ENCODE data around the gene RERE.
A peak's percentile ranks its signal among the peaks of the same experiment; 100 is the strongest.

RERE gene

DNA sequence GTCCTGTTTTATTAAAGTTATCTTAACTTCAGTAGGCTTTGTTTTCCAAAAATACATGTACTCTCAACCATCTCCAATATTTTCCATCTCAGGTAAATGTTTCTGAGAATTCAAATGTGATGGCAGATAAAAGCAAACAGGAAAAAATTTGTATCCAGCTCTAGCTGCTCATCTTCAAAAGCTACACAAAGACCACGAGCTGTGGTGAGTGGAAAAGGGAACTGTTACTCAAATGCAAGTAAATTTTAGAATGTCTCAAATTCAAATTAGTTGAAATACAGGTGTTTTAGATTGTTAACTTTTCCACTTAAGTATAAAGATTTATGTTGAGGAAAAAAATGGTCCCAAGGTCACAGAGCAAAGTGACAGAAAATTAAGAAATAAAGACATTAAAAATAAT, 283.5 kb downstream of the RERE start:
- Histone ChIP-seq H3K79me2 (ENCODE audit: control insufficient read depth, low read length) (peaks cover 9% of the 10 kb centered on the region), H3K4me1 (ENCODE audit: control insufficient read depth, low read length) (peaks cover 83% of the 10 kb centered on the region), H4K20me1 (ENCODE audit: control insufficient read depth, insufficient read depth, low read depth, low read length) (no peaks in the 10 kb centered on the region), H3K9me2 (replicated peaks; ENCODE audit: control insufficient read depth, low read length) (no peaks in the 10 kb centered on the region), H3K27me3 (ENCODE audit: control insufficient read depth, low read length) (no peaks in the 10 kb centered on the region), H3K4me2 (ENCODE audit: low read length) (peak overlapping the region; percentile 86), H3K9me3 (ENCODE audit: control insufficient read depth, insufficient read depth, low read length) (no peaks in the 10 kb centered on the region), H3K4me3 (ENCODE audit: low read length) (peak overlapping the region; percentile 62), H3K27ac (ENCODE audit: low read depth, low read length) (peak overlapping the region; percentile 86), H3F3A (ENCODE audit: control insufficient read depth, insufficient read depth) (peaks cover 31% of the 10 kb centered on the region), H3K36me3 (ENCODE audit: control insufficient read depth, low read length) (peaks cover 3% of the 10 kb centered on the region; the same call in 1 of the 2 replicates)
- TF ChIP-seq EZH2phosphoT487 (IDR thresholded peaks at IDR 0.05; ENCODE audit: borderline replicate concordance, low read length) (no peak), CTCF (IDR thresholded peaks at IDR 0.05; ENCODE audit: low read depth, low read length, poor library complexity, severe bottlenecking) (no peak)

- H3K27me3 ChIP-seq (ENCODE audit: control insufficient read depth, low read length) = no peaks in the 10 kb centered on the region
- peaks cover 83% of the 10 kb centered on the region for H3K4me1 ChIP-seq (ENCODE audit: control insufficient read depth, low read length)
- H3F3A ChIP-seq (ENCODE audit: control insufficient read depth, insufficient read depth) = peaks cover 37% of the 10 kb centered on the region
- peak overlapping the region; percentile 62 for H3K4me3 ChIP-seq (ENCODE audit: low read length)
- no peaks in the 10 kb centered on the region for H3K9me3 ChIP-seq (ENCODE audit: control insufficient read depth, insufficient read depth, low read length)
- peak overlapping the region; percentile 86 for H3K4me2 ChIP-seq (ENCODE audit: low read length)
- TF ChIP-seq EZH2phosphoT487 (IDR thresholded peaks at IDR 0.05; ENCODE audit: borderline replicate concordance, low read length) = no peak
- no peak for TF ChIP-seq CTCF (IDR thresholded peaks at IDR 0.05; ENCODE audit: low read depth, low read length, poor library complexity, severe bottlenecking)
- H3K79me2 ChIP-seq (ENCODE audit: control insufficient read depth, low read length) = peaks cover 13% of the 10 kb centered on the region
- H3K9me2 ChIP-seq (replicated peaks; ENCODE audit: control insufficient read depth, low read length) = no peaks in the 10 kb centered on the region
- H3K27ac ChIP-seq (ENCODE audit: low read depth, low read length) = peak overlapping the region; percentile 86
- no peaks in the 10 kb centered on the region; the same call in 1 of the 2 replicates for H3K36me3 ChIP-seq (ENCODE audit: control insufficient read depth, low read length)
- H4K20me1 ChIP-seq (ENCODE audit: control insufficient read depth, insufficient read depth, low read depth, low read length) = no peaks in the 10 kb centered on the region
Observed at GRCh38 chr1:8533124-8533523, 284.3 kb downstream of the RERE start.

DNA sequence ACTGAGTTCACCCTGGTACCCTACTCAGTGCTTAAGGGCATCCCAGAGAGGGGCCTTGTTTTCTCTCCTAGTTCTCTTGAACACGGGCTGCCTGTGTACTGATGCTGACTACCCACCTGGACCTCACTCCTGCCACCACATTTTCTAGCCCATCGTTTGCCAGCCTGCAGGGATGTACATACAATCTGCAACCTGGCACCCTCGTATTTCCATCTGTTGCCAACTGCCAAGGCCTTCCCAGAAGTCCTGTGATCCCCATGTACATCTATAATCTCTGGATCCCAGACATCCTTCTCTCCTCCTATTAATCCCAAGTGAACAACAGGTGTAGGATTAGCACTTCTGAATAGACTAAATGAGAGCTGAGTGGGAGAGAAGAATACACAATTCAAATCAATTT, 287.5 kb downstream of the RERE start:
- Histone ChIP-seq H3K4me1 (ENCODE audit: control insufficient read depth, low read length) (peaks cover 97% of the 10 kb centered on the region), H4K20me1 (ENCODE audit: control insufficient read depth, insufficient read depth, low read depth, low read length) (no peaks in the 10 kb centered on the region), H3K27me3 (ENCODE audit: control insufficient read depth, low read length) (no peaks in the 10 kb centered on the region), H3K27ac (ENCODE audit: low read depth, low read length) (peak overlapping the region; percentile 86), H3K79me2 (ENCODE audit: control insufficient read depth, low read length) (peaks cover 25% of the 10 kb centered on the region), H3K9me2 (replicated peaks; ENCODE audit: control insufficient read depth, low read length) (no peaks in the 10 kb centered on the region), H3K36me3 (ENCODE audit: control insufficient read depth, low read length) (no peaks in the 10 kb centered on the region; the same call in 1 of the 2 replicates), H3K9me3 (ENCODE audit: control insufficient read depth, insufficient read depth, low read length) (no peaks in the 10 kb centered on the region), H3K4me2 (ENCODE audit: low read length) (peak overlapping the region; percentile 61), H3K4me3 (ENCODE audit: low read length) (peak overlapping the region; percentile 51), H3F3A (ENCODE audit: control insufficient read depth, insufficient read depth) (peaks cover 67% of the 10 kb centered on the region)
- no peak for TF ChIP-seq CTCF (IDR thresholded peaks at IDR 0.05; ENCODE audit: low read depth, low read length, poor library complexity, severe bottlenecking)
- no peak for TF ChIP-seq EZH2phosphoT487 (IDR thresholded peaks at IDR 0.05; ENCODE audit: borderline replicate concordance, low read length)
